Stimulated activated CD4-positive, alpha-beta T cell treated with anti-CD3 and anti-CD28 coated beads, TNF-alpha, amount 100 ng/mL, for 48 hours (primary cell): ENCODE measurements around the gene AP2A1.
A peak's percentile ranks its signal among the peaks of the same experiment; 100 is the strongest.

Experiments used
- DNase-seq, 3 donors: peaks; one replicate each; pipeline ENCODE4 v3.0.0-alpha.2; 2020; ENCODE audit warnings: low read depth in 3 of 3

Gene AP2A1

GRCh38 chr19:49793561-49793840 lies 26.7 kb downstream of the AP2A1 start:
- DNase-seq = no peak

GRCh38 chr19:49795615-49796014 lies 28.8 kb downstream of the AP2A1 start:
- DNase-seq = no peak

GRCh38 chr19:49798574-49798973 lies 31.8 kb downstream of the AP2A1 start:
- no peak for DNase-seq

GRCh38 chr19:49799271-49799797 lies 32.5 kb downstream of the AP2A1 start:
- DNase-seq = no peak

GRCh38 chr19:49799798-49800376 lies 33.1 kb downstream of the AP2A1 start:
- no peak for DNase-seq

- DNase-seq = no peak
These were observed 34.0 kb downstream of the AP2A1 start for GRCh38 chr19:49800771-49801170.

GRCh38 chr19:49801401-49801888 lies 34.6 kb downstream of the AP2A1 start:
- DNase-seq = no peak

- no peak for DNase-seq
These were observed 35.3 kb downstream of the AP2A1 start for GRCh38 chr19:49801966-49802661.

- no peak for DNase-seq
These were observed 36.2 kb downstream of the AP2A1 start for GRCh38 chr19:49802836-49803528.

GRCh38 chr19:49803529-49803856 lies 36.7 kb downstream of the AP2A1 start:
- no peak for DNase-seq

- DNase-seq = no peak
These were observed 39.2 kb downstream of the AP2A1 start for GRCh38 chr19:49805822-49806619.

GRCh38 chr19:49806620-49806959 lies 39.8 kb downstream of the AP2A1 start:
- no peak for DNase-seq

GRCh38 chr19:49807058-49807903 lies 40.5 kb downstream of the AP2A1 start:
- DNase-seq = no peak

- no peak for DNase-seq
These were observed 41.3 kb downstream of the AP2A1 start for GRCh38 chr19:49807904-49808675.

- peak; percentile 72 to 94 (median 73) for DNase-seq
These were observed 41.9 kb downstream of the AP2A1 start for GRCh38 chr19:49808711-49809159.

- peak in 1 of 3 donors; percentile 31 for DNase-seq
These were observed 42.5 kb downstream of the AP2A1 start for GRCh38 chr19:49809160-49809940.

- DNase-seq = no peak
These were observed 43.2 kb downstream of the AP2A1 start for GRCh38 chr19:49809941-49810389.

- no peak for DNase-seq
These were observed 44.5 kb downstream of the AP2A1 start for GRCh38 chr19:49811328-49811727.

- no peak for DNase-seq
These were observed 45.7 kb downstream of the AP2A1 start for GRCh38 chr19:49812452-49812996.
